Mammary epithelial cell (primary cell): ENCODE data around the gene STX18.

ENCODE experiments used
- CTCF ChIP-seq, 2 donors: IDR thresholded peaks in 1 of 2; conservative IDR thresholded peaks in 1 of 2; 2 replicates each; pipeline ENCODE4 v1.5.1; 2011 to 2012; ENCODE audit warnings: inconsistent platforms in 2 of 2, low read length in 2 of 2, mild to moderate bottlenecking in 2 of 2, control low read depth in 1 of 2, low read depth in 1 of 2; ENCODE audit not compliant: insufficient read depth in 1 of 2; ENCODE audit errors: extremely low read depth in 1 of 2
- EZH2 ChIP-seq: IDR thresholded peaks from 2 replicates; pipeline ENCODE4 v1.6.1; 2012; ENCODE audit warnings: low read length, inconsistent platforms, borderline replicate concordance

- TF ChIP-seq EZH2 (no peak), CTCF (conservative IDR thresholded peaks at IDR 0.05 in 1 of 2, IDR thresholded peaks at IDR 0.05 in 1 of 2; ENCODE audit: extremely low read depth in 1 of 2, insufficient read depth in 1 of 2, low read depth in 1 of 2, low read length in 2 of 2) (peak; percentile 48 to 51)
These were observed 33.9 kb downstream of the STX18 start for GRCh38 chr4:4507923-4508322.
